ENCODE measurements around the gene MERTK.

Gene MERTK

GRCh38 chr2:111977240-111977639, 78.8 kb downstream of the MERTK start:
- no peak for DNase-seq (ENCODE audit: low read depth)

- DNase-seq (ENCODE audit: low read depth), result no peak
Observed at GRCh38 chr2:111978452-111979170, 80.2 kb downstream of the MERTK start.

GRCh38 chr2:111981666-111982065, 83.3 kb downstream of the MERTK start:
- no peak for DNase-seq (ENCODE audit: low read depth)

- no peak for DNase-seq (ENCODE audit: low read depth)
Observed at GRCh38 chr2:111982822-111983221, 84.4 kb downstream of the MERTK start.

- DNase-seq (ENCODE audit: low read depth), result no peak
Observed at GRCh38 chr2:111983478-111984212, 85.2 kb downstream of the MERTK start.

- DNase-seq (ENCODE audit: low read depth), result no peak
Observed at GRCh38 chr2:111984213-111984604, 85.8 kb downstream of the MERTK start.

GRCh38 chr2:111985514-111985913, 87.1 kb downstream of the MERTK start:
- DNase-seq (ENCODE audit: low read depth), result no peak

GRCh38 chr2:111986116-111986900, 87.9 kb downstream of the MERTK start:
- no peak for DNase-seq (ENCODE audit: low read depth)

GRCh38 chr2:111990375-111990774, 92.0 kb downstream of the MERTK start:
- no peak for DNase-seq (ENCODE audit: low read depth)

- DNase-seq (ENCODE audit: low read depth), result no peak
Observed at GRCh38 chr2:111990856-111991255, 92.4 kb downstream of the MERTK start.

GRCh38 chr2:111994042-111994441, 95.6 kb downstream of the MERTK start:
- no peak for DNase-seq (ENCODE audit: low read depth)

GRCh38 chr2:111995148-111995547, 96.7 kb downstream of the MERTK start:
- DNase-seq (ENCODE audit: low read depth), result no peak

GRCh38 chr2:111999809-112000208, 101.4 kb downstream of the MERTK start:
- DNase-seq (ENCODE audit: low read depth), result no peak

GRCh38 chr2:112000399-112001135, 102.2 kb downstream of the MERTK start:
- no peak for DNase-seq (ENCODE audit: low read depth)

GRCh38 chr2:112001136-112001715, 102.8 kb downstream of the MERTK start:
- no peak for DNase-seq (ENCODE audit: low read depth)

GRCh38 chr2:112001942-112002341, 103.5 kb downstream of the MERTK start:
- DNase-seq (ENCODE audit: low read depth), result no peak

GRCh38 chr2:112003576-112004252, 105.3 kb downstream of the MERTK start:
- DNase-seq (ENCODE audit: low read depth), result no peak

GRCh38 chr2:112004253-112004645, 105.8 kb downstream of the MERTK start:
- DNase-seq (ENCODE audit: low read depth), result no peak

- DNase-seq (ENCODE audit: low read depth), result no peak
Observed at GRCh38 chr2:112005406-112006075, 107.1 kb downstream of the MERTK start.

GRCh38 chr2:112006076-112006410, 107.6 kb downstream of the MERTK start:
- DNase-seq (ENCODE audit: low read depth), result no peak

GRCh38 chr2:112007493-112007892, 109.1 kb downstream of the MERTK start:
- no peak for DNase-seq (ENCODE audit: low read depth)
